ENCODE results near the gene PSPN. TPM values are rescaled to one million over a fixed set of nuclear protein-coding genes. Genes with fewer than 3 reads are reported as not detected.
A peak's percentile ranks its signal among the peaks of the same experiment; 100 is the strongest.

PSPN gene
- total RNA-seq, 3 donors from 2014 or later, result 0.32 to 0.66 (median 0.59) TPM

GRCh38 chr19:6340493-6341201, 35.1 kb downstream of the PSPN start:
- intact Hi-C loops (cut with DNase I; ENCODE audit: low total_unique reads), result loop anchor here (5.0 kb wide), 1 partner anchor 1742 kb away; no protein-coding TSS in a partner anchor
- DNase-seq (ENCODE audit: low spot score in 2 of 2), result no peak
- Histone ChIP-seq H3K36me3 (no peaks in the 10 kb centered on the region), H3K4me1 (no peaks in the 10 kb centered on the region), H3K27me3 (no peaks in the 10 kb centered on the region), H3K4me3 (no peak overlapping the region), H3K27ac (no peak overlapping the region), H3K9me3 (no peaks in the 10 kb centered on the region)
- no peak for TF ChIP-seq CTCF (IDR thresholded peaks at IDR 0.05)
- TF ChIP-seq POLR2A (IDR thresholded peaks at IDR 0.05), result no peak
- no peak for TF ChIP-seq POLR2AphosphoS5 (IDR thresholded peaks at IDR 0.05)

GRCh38 chr19:6334490-6335285, 41.0 kb downstream of the PSPN start:
- Histone ChIP-seq H3K9me3 (no peaks in the 10 kb centered on the region), H3K36me3 (no peaks in the 10 kb centered on the region), H3K27ac (no peak overlapping the region), H3K27me3 (no peaks in the 10 kb centered on the region), H3K4me3 (no peak overlapping the region), H3K4me1 (no peaks in the 10 kb centered on the region)
- no peak for DNase-seq (ENCODE audit: low spot score in 2 of 2)
- TF ChIP-seq POLR2A (IDR thresholded peaks at IDR 0.05) (no peak), POLR2AphosphoS5 (IDR thresholded peaks at IDR 0.05) (no peak), CTCF (IDR thresholded peaks at IDR 0.05) (no peak)
- intact Hi-C loops (cut with DNase I; ENCODE audit: low total_unique reads), result no loop called here

- intact Hi-C loops (cut with DNase I; ENCODE audit: low total_unique reads), result no loop called here
- H3K36me3 ChIP-seq, result no peaks in the 10 kb centered on the region
- peak; percentile 29 to 81 for DNase-seq (ENCODE audit: low spot score in 2 of 2)
- no peak for TF ChIP-seq POLR2AphosphoS5 (IDR thresholded peaks at IDR 0.05)
- no peak for TF ChIP-seq POLR2A (IDR thresholded peaks at IDR 0.05)
- no peak for TF ChIP-seq CTCF (IDR thresholded peaks at IDR 0.05)
- H3K27ac ChIP-seq, result no peak within 1 kb of the TSS
- no peak within 1 kb of the TSS for H3K4me3 ChIP-seq
- no peaks in the 10 kb centered on the region for H3K27me3 ChIP-seq
- no peaks in the 10 kb centered on the region for H3K9me3 ChIP-seq
- H3K4me1 ChIP-seq, result no peaks in the 10 kb centered on the region
Measured at GRCh38 chr19:6333439-6333838, 42.3 kb downstream of the PSPN start, which contains the start of gene ACER1. Gene ACER1, minus strand, starts transcription at chr19:6333612. Its CDS starts 61 bp downstream, at chr19:6333551.

- Histone ChIP-seq H3K27ac (no peak overlapping the region), H3K4me3 (no peak overlapping the region), H3K27me3 (peaks cover 0 to 8% of the 10 kb centered on the region in 2 donors), H3K9me3 (no peaks in the 10 kb centered on the region), H3K36me3 (no peaks in the 10 kb centered on the region), H3K4me1 (no peaks in the 10 kb centered on the region)
- no peak for TF ChIP-seq CTCF (IDR thresholded peaks at IDR 0.05)
- TF ChIP-seq POLR2AphosphoS5 (IDR thresholded peaks at IDR 0.05), result no peak
- no peak for TF ChIP-seq POLR2A (IDR thresholded peaks at IDR 0.05)
- no peak for DNase-seq (ENCODE audit: low spot score in 2 of 2)
- intact Hi-C loops (cut with DNase I; ENCODE audit: low total_unique reads), result no loop called here
Measured at GRCh38 chr19:6326815-6327214, 48.9 kb downstream of the PSPN start.

GRCh38 chr19:6325614-6326013, 50.1 kb downstream of the PSPN start:
- no peaks in the 10 kb centered on the region for H3K9me3 ChIP-seq
- intact Hi-C loops (cut with DNase I; ENCODE audit: low total_unique reads), result no loop called here
- H3K27ac ChIP-seq, result no peak overlapping the region
- H3K36me3 ChIP-seq, result no peaks in the 10 kb centered on the region
- no peaks in the 10 kb centered on the region for H3K4me1 ChIP-seq
- TF ChIP-seq POLR2AphosphoS5 (IDR thresholded peaks at IDR 0.05) (no peak), CTCF (IDR thresholded peaks at IDR 0.05) (no peak), POLR2A (IDR thresholded peaks at IDR 0.05) (no peak)
- DNase-seq (ENCODE audit: low spot score in 2 of 2), result no peak
- H3K27me3 ChIP-seq, result peaks cover 0 to 10% of the 10 kb centered on the region in 2 donors
- H3K4me3 ChIP-seq, result no peak overlapping the region

Measured in breast epithelium (tissue), 4 donors.